HCT116 (cell line): ENCODE results near the gene SKIC8. TPM values are rescaled to one million over a fixed set of nuclear protein-coding genes. Genes with fewer than 3 reads are reported as not detected.

Source experiments
- ATAC-seq: fragments of 200-7000 bp; cut with Tn5 transposase; 2 replicates; pipeline ENCODE4 v1.9.1; 2020; ENCODE audit warnings: mild to moderate bottlenecking, moderate library complexity
- BruUV-seq: library from RNA; stranded (reverse); fragments of 400-500 nt; replicated peaks from 2 replicates; lab custom pipeline; 2021; lab: Mats Ljungman, UMichigan
- CTCF ChIA-PET: fragments of 300-600 bp; sonication (Branson Sonifier 250); formaldehyde crosslinking; loops from one replicate; lab custom pipeline; 2021; ENCODE audit warnings: antibody characterized with exemption; lab: Charles Lee
- POLR2A ChIA-PET: fragments of 300-600, 350-600 bp; sonication (Branson Sonifier 250); formaldehyde crosslinking; loops from one replicate; lab custom pipeline; 2021; ENCODE audit warnings: antibody characterized with exemption; lab: Charles Lee
- RAD21 ChIA-PET, 2 experiments: fragments of 300-600 bp; sonication (Branson Sonifier 250); formaldehyde crosslinking; loops; one replicate each; lab custom pipeline; 2023; ENCODE audit warnings: low total read pairs in 2 of 2; ENCODE audit not compliant: uncharacterized antibody in 2 of 2, unreplicated experiment in 2 of 2, low non-redundant PET in 1 of 2; lab: Charles Lee
- DNase-seq: peaks from one replicate; pipeline ENCODE4 v3.0.0-alpha.2; 2010; ENCODE audit warnings: low read depth, low spot score
- H2AFZ ChIP-seq: fragments of 200-600 bp; shearing (Covaris generic), sonication (generic); 2 replicates; pipeline ENCODE4 v1.6.1; 2017; ENCODE audit warnings: low read depth, mixed run types, mixed read lengths, antibody characterized with exemption, low read length; ENCODE audit not compliant: poor library complexity, severe bottlenecking
- H3K27ac ChIP-seq: 2 replicates; pipeline ENCODE4 v1.5.1; 2012; ENCODE audit warnings: low read depth, low read length
- H3K27me3 ChIP-seq: fragments of 200-600 bp; sonication (generic); 2 replicates; pipeline ENCODE4 v1.6.1; 2016; ENCODE audit warnings: mixed run types, low read length, mixed read lengths; ENCODE audit not compliant: insufficient read depth
- H3K36me3 ChIP-seq, 2 experiments: fragments of 200-500 bp in 1 of 2; fragments of 200-600 bp in 1 of 2; sonication (Bioruptor generic) in 1 of 2; sonication (generic) in 1 of 2; 2 replicates each; pipeline versions ENCODE4 v1.5.1 to v1.6.1; 2014 to 2016; ENCODE audit warnings: low read length in 2 of 2, inconsistent platforms in 1 of 2, mixed read lengths in 1 of 2, mixed run types in 1 of 2; ENCODE audit not compliant: insufficient read depth in 2 of 2, control insufficient read depth in 1 of 2
- H3K4me1 ChIP-seq, 2 experiments: fragments of 200-600 bp in 1 of 2; sonication (generic) in 1 of 2; 2 replicates each; pipeline versions ENCODE4 v1.5.1 to v1.6.1; 2012 to 2017; ENCODE audit warnings: low read length in 2 of 2, inconsistent platforms in 1 of 2, mild to moderate bottlenecking in 1 of 2, mixed read lengths in 1 of 2, mixed run types in 1 of 2, moderate library complexity in 1 of 2; ENCODE audit not compliant: insufficient read depth in 2 of 2, control insufficient read depth in 1 of 2
- H3K4me2 ChIP-seq: fragments of 200-600 bp; sonication (generic); 2 replicates; pipeline ENCODE4 v1.6.1; 2017; ENCODE audit warnings: mixed run types, low read length, mixed read lengths
- H3K4me3 ChIP-seq, 2 experiments: fragments of 200-600 bp in 1 of 2; sonication (generic) in 1 of 2; replicated peaks in 1 of 2; 2 replicates each; pipeline ENCODE4 v1.5.1; 2011 to 2016; ENCODE audit warnings: low read length in 2 of 2, control low read depth in 1 of 2, low read depth in 1 of 2, mild to moderate bottlenecking in 1 of 2, mixed read lengths in 1 of 2, mixed run types in 1 of 2
- H3K79me2 ChIP-seq: fragments of 200-600 bp; sonication (generic); 2 replicates; pipeline ENCODE4 v1.6.1; 2017; ENCODE audit warnings: mild to moderate bottlenecking, mixed run types, low read length, moderate library complexity, mixed read lengths; ENCODE audit not compliant: insufficient read depth
- H3K9ac ChIP-seq: fragments of 200-600 bp; sonication (generic); 2 replicates; pipeline ENCODE4 v1.6.1; 2016; ENCODE audit warnings: low read length, mixed read lengths
- H3K9me2 ChIP-seq: fragments of 200-600 bp; sonication (generic), shearing (Covaris generic); 2 replicates; pipeline ENCODE4 v1.6.1; 2017; ENCODE audit warnings: mixed run types, mild to moderate bottlenecking, moderate library complexity; ENCODE audit not compliant: insufficient read depth
- H3K9me3 ChIP-seq, 2 experiments: fragments of 200-500 bp in 1 of 2; fragments of 200-600 bp in 1 of 2; sonication (Bioruptor generic) in 1 of 2; sonication (generic) in 1 of 2; 2 replicates each; pipeline ENCODE4 v1.6.1; 2014 to 2017; ENCODE audit warnings: low read length in 2 of 2, mixed read lengths in 2 of 2, inconsistent platforms in 1 of 2, low read depth in 1 of 2, mild to moderate bottlenecking in 1 of 2, mixed run types in 1 of 2, moderate library complexity in 1 of 2; ENCODE audit not compliant: control insufficient read depth in 1 of 2, insufficient read depth in 1 of 2
- H4K20me1 ChIP-seq: fragments of 200-600 bp; sonication (generic), shearing (Covaris generic); 2 replicates; pipeline ENCODE4 v1.6.1; 2017; ENCODE audit warnings: mixed run types, mild to moderate bottlenecking, moderate library complexity; ENCODE audit not compliant: insufficient read depth
- CBX3 ChIP-seq: IDR thresholded peaks from 2 replicates; pipeline ENCODE4 v1.6.1; 2012; ENCODE audit warnings: low read depth
- CEBPB ChIP-seq: IDR thresholded peaks from 2 replicates; pipeline ENCODE4 v1.6.1; 2012; ENCODE audit warnings: low read depth
- EGR1 ChIP-seq: IDR thresholded peaks from 2 replicates; pipeline ENCODE4 v1.6.1; 2012; ENCODE audit warnings: low read depth
- ELF1 ChIP-seq: IDR thresholded peaks from 2 replicates; pipeline ENCODE4 v1.6.1; 2012; ENCODE audit warnings: low read depth, borderline replicate concordance
- EZH2 ChIP-seq: fragments of 200-600 bp; sonication (generic); IDR thresholded peaks from 2 replicates; pipeline ENCODE4 v1.6.1; 2017; ENCODE audit warnings: antibody characterized with exemption, mixed run types
- JUND ChIP-seq: IDR thresholded peaks from 2 replicates; pipeline ENCODE4 v1.6.1; 2012
- RAD21 ChIP-seq: IDR thresholded peaks from 2 replicates; pipeline ENCODE4 v1.6.1; 2012; ENCODE audit warnings: low read depth, mild to moderate bottlenecking
- SIN3A ChIP-seq: IDR thresholded peaks from 2 replicates; pipeline ENCODE4 v1.6.1; 2012; ENCODE audit warnings: low read depth
- SP1 ChIP-seq: IDR thresholded peaks from 2 replicates; pipeline ENCODE4 v1.6.1; 2012; ENCODE audit warnings: low read depth
- SRF ChIP-seq: IDR thresholded peaks from 2 replicates; pipeline ENCODE4 v1.6.1; 2012; ENCODE audit warnings: low read depth
- TCF7L2 ChIP-seq: IDR thresholded peaks from 2 replicates; pipeline ENCODE4 v1.7.0; 2011; ENCODE audit warnings: borderline replicate concordance, inconsistent platforms; ENCODE audit not compliant: insufficient read depth, insufficient read length; ENCODE audit errors: extremely low read depth
- ZFX ChIP-seq: fragments of 450-650 bp; IDR thresholded peaks from 2 replicates; pipeline ENCODE4 v1.6.1; 2017
- ZNF274 ChIP-seq: fragments of 200-500 bp; sonication (Bioruptor generic); IDR thresholded peaks from 2 replicates; pipeline ENCODE4 v1.6.1; 2014; ENCODE audit warnings: mild to moderate bottlenecking, low read depth, low read length, inconsistent platforms
- intact Hi-C: fragments of 100-400 bp; cut with micrococcal nuclease; formaldehyde crosslinking; loops from 2 replicates; pipeline ENCODE4 v1.10.0; 2022
- total RNA-seq: library from RNA; stranded (reverse); gene quantifications from one replicate; pipeline ENCODE4 v1.2.1, GENCODE V29; 2021; ENCODE audit not compliant: unreplicated experiment
- TF ChIP-seq, protein P1 (sequence below): IDR thresholded peaks from 2 replicates; pipeline ENCODE4 v1.6.1; 2012
- TF ChIP-seq, protein P2 (sequence below), 3 experiments: fragments of 200-600 bp in 1 of 3; sonication (generic) in 1 of 3; IDR thresholded peaks in 2 of 3; conservative IDR thresholded peaks in 1 of 3; 2 replicates each; pipeline ENCODE4 v1.5.1; 2012 to 2017; ENCODE audit warnings: low read depth in 2 of 3, low read length in 2 of 3, antibody characterized with exemption in 1 of 3, borderline replicate concordance in 1 of 3, control low read depth in 1 of 3, mild to moderate bottlenecking in 1 of 3, mixed read lengths in 1 of 3, mixed run types in 1 of 3, moderate library complexity in 1 of 3; ENCODE audit not compliant: insufficient read depth in 1 of 3
- TF ChIP-seq, protein P3 (sequence below): IDR thresholded peaks from 2 replicates; pipeline ENCODE4 v1.6.1; 2012

The SKIC8 gene
- total RNA-seq, 1 experiment from 2014 or later: 57.1 TPM

- Histone ChIP-seq H3K9me2 (no peaks in the 10 kb centered on the region), H2AFZ (no peak overlapping the region), H4K20me1 (no peaks in the 10 kb centered on the region), H3K4me3 (no peak overlapping the region), H3K36me3 (no peaks in the 10 kb centered on the region), H3K27ac (no peak overlapping the region), H3K9me3 (no peaks in the 10 kb centered on the region), H3K27me3 (no peaks in the 10 kb centered on the region), H3K4me1 (peaks cover 2 to 4% of the 10 kb centered on the region in 2 experiments; a peak in 2 of 4 replicates), H3K4me2 (no peak overlapping the region), H3K9ac (no peak overlapping the region), H3K79me2 (no peaks in the 10 kb centered on the region)
- ChIA-PET CTCF (no interaction called here), POLR2A (no interaction called here), RAD21 (no interaction called here)
- ATAC-seq: no peak
- no TSS peak for BruUV-seq
- no peak for DNase-seq
- intact Hi-C loops: no loop called here
- TF ChIP-seq TCF7L2 (no peak), ZNF274 (no peak), RAD21 (no peak), EZH2 (no peak)
- TF ChIP-seq, protein P1, sequence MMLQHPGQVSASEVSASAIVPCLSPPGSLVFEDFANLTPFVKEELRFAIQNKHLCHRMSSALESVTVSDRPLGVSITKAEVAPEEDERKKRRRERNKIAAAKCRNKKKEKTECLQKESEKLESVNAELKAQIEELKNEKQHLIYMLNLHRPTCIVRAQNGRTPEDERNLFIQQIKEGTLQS: no peak
- TF ChIP-seq, protein P2, sequence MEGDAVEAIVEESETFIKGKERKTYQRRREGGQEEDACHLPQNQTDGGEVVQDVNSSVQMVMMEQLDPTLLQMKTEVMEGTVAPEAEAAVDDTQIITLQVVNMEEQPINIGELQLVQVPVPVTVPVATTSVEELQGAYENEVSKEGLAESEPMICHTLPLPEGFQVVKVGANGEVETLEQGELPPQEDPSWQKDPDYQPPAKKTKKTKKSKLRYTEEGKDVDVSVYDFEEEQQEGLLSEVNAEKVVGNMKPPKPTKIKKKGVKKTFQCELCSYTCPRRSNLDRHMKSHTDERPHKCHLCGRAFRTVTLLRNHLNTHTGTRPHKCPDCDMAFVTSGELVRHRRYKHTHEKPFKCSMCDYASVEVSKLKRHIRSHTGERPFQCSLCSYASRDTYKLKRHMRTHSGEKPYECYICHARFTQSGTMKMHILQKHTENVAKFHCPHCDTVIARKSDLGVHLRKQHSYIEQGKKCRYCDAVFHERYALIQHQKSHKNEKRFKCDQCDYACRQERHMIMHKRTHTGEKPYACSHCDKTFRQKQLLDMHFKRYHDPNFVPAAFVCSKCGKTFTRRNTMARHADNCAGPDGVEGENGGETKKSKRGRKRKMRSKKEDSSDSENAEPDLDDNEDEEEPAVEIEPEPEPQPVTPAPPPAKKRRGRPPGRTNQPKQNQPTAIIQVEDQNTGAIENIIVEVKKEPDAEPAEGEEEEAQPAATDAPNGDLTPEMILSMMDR (IDR thresholded peaks at IDR 0.05 in 2 of 3, conservative IDR thresholded peaks at IDR 0.05 in 1 of 3; ENCODE audit: borderline replicate concordance in 1 of 3, insufficient read depth in 1 of 3, low read depth in 2 of 3, low read length in 2 of 3): no peak
Measured at GRCh38 chr15:78244893-78245292, 54.5 kb downstream of the SKIC8 start.

- RAD21 ChIA-PET: interaction anchor here in 1 of 2 experiments (0.8 kb wide), 1 partner anchor 131 kb away, joined by 5 read pairs; no protein-coding TSS in a partner anchor
- Histone ChIP-seq H3K36me3 (no peaks in the 10 kb centered on the region), H3K9me2 (no peaks in the 10 kb centered on the region), H3K9ac (no peak overlapping the region), H2AFZ (no peak overlapping the region), H3K4me3 (no peak overlapping the region), H3K27ac (no peak overlapping the region), H3K79me2 (no peaks in the 10 kb centered on the region), H3K4me2 (no peak overlapping the region), H3K4me1 (peaks cover 2 to 4% of the 10 kb centered on the region in 2 experiments; a peak in 2 of 4 replicates), H3K27me3 (no peaks in the 10 kb centered on the region), H4K20me1 (no peaks in the 10 kb centered on the region), H3K9me3 (no peaks in the 10 kb centered on the region)
- ATAC-seq: no peak
- BruUV-seq: no TSS peak
- DNase-seq: no peak
- POLR2A ChIA-PET: no interaction called here
- intact Hi-C loops: no loop called here
- CTCF ChIA-PET: interaction anchor here (1.0 kb wide), 1 partner anchor 48 kb away, joined by 3 read pairs; no protein-coding TSS in a partner anchor
- TF ChIP-seq, protein P3, sequence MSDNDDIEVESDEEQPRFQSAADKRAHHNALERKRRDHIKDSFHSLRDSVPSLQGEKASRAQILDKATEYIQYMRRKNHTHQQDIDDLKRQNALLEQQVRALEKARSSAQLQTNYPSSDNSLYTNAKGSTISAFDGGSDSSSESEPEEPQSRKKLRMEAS: no peak
- no peak for TF ChIP-seq SIN3A
- TF ChIP-seq, protein P2 (IDR thresholded peaks at IDR 0.05 in 2 of 3, conservative IDR thresholded peaks at IDR 0.05 in 1 of 3; ENCODE audit: borderline replicate concordance in 1 of 3, insufficient read depth in 1 of 3, low read depth in 2 of 3, low read length in 2 of 3): no peak
- TF ChIP-seq CBX3: no peak
- no peak for TF ChIP-seq SP1
- TF ChIP-seq, protein P1: no peak
- no peak for TF ChIP-seq TCF7L2
- TF ChIP-seq CEBPB: no peak
- no peak for TF ChIP-seq ELF1
- no peak for TF ChIP-seq RAD21
- no peak for TF ChIP-seq EGR1
- TF ChIP-seq JUND: no peak
- TF ChIP-seq ZNF274: no peak
- no peak for TF ChIP-seq ZFX
- TF ChIP-seq SRF: no peak
Measured at GRCh38 chr15:78244101-78244500, 55.3 kb downstream of the SKIC8 start.
